OCI-LY7 (cell line): Measurements from ENCODE around the gene CDHR2.

Experiments
- CTCF ChIP-seq: fragments of 200-600 bp; sonication (generic); conservative IDR thresholded peaks from 2 replicates; pipeline ENCODE4 v1.5.1; 2014; ENCODE audit warnings: mild to moderate bottlenecking, antibody characterized with exemption, low read length, moderate library complexity, mixed read lengths
- EZH2phosphoT487 ChIP-seq: fragments of 200-600 bp; sonication (generic); IDR thresholded peaks from 2 replicates; pipeline ENCODE4 v1.6.1; 2018; ENCODE audit warnings: low read depth, borderline replicate concordance, mild to moderate bottlenecking, mixed run types, antibody characterized with exemption, low read length, moderate library complexity, mixed read lengths

- no peak for TF ChIP-seq CTCF
- no peak for TF ChIP-seq EZH2phosphoT487
Observed at GRCh38 chr5:176531902-176532493, 17.1 kb upstream of the CDHR2 start.
